ENCODE data around the gene ZNF865.

The ZNF865 gene

DNA sequence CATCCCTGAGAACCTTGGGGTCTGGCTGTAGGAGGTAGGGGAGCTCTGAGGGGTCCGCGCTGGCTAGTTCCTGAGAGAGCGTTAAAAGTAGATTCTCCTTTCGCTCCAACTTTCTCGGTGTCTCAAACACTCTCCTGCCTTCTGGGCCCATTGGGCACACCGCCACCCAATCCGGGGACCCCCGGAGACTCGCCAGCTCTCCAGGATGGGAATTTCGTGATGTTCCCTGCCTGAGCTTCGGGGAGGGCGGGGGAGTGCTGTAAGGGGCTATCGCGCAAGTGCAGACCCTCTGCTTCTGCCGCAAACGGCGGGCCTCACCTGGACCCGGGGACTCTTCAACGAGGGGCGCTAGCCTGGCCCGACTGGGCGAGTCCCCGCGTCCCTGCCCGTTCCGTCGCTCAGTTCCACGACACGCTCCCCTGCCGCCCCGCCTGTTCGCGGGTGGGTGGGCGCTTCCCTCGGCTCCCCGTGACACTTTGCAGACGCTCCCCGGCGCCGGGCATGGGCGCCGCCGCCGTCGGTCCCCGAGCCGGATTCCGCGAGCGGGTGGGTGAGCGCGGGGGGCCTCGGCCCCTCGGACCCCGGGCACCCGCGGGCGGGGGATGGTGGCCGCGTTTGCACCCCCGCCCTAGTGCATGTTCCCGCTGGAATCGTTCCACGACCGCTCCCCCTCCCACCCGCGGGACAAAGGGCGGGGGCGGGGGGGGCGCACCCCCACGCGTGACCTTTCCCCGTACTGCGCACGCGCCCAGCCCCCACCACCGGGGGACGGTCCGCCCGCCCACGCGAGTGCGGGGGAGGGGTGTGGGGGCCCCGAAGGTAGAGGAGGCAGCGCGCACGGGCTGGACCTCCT is 42.5 kb downstream of the ZNF865 start, which contains the start of gene CCDC106:
Gene CCDC106, plus strand, starts transcription at position 481 of the 853 bp plus-strand sequence. CDS start 835 bp downstream, outside the sequence.
- DNase-seq, result peak; percentile 35

DNA sequence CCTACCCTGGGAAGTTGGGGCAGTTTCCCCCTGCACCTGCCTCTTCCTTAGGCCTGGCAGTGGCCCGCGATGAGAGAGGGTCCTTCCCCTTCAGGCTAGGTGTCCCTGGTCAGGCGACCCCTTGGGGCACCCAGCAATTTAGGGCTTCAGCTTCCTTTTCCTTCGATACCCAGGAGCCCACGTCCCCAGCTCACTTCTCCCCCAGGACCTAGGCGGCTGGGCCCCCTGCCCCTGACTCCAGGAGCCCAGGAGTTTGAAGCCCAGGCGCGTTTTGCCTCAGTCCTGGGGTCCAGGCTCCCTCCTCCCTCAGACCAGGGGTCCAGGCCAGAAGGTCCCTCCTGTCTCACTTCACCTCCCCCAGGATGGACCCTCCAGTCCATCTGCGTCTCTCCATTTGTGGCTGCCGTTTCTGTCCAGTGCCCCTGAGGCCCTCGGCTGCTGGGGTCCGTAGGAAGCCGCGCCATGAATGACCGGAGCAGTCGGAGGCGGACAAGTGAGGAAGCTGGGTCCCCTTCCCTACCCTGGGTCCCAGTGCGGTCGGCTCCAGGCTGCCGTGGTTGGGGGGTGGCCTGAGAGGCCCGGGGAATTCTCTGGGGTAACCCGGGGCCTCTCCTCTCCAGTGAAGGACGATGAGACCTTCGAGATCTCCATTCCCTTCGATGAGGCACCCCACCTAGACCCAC is 43.3 kb downstream of the ZNF865 start:
- no peak for DNase-seq

DNA sequence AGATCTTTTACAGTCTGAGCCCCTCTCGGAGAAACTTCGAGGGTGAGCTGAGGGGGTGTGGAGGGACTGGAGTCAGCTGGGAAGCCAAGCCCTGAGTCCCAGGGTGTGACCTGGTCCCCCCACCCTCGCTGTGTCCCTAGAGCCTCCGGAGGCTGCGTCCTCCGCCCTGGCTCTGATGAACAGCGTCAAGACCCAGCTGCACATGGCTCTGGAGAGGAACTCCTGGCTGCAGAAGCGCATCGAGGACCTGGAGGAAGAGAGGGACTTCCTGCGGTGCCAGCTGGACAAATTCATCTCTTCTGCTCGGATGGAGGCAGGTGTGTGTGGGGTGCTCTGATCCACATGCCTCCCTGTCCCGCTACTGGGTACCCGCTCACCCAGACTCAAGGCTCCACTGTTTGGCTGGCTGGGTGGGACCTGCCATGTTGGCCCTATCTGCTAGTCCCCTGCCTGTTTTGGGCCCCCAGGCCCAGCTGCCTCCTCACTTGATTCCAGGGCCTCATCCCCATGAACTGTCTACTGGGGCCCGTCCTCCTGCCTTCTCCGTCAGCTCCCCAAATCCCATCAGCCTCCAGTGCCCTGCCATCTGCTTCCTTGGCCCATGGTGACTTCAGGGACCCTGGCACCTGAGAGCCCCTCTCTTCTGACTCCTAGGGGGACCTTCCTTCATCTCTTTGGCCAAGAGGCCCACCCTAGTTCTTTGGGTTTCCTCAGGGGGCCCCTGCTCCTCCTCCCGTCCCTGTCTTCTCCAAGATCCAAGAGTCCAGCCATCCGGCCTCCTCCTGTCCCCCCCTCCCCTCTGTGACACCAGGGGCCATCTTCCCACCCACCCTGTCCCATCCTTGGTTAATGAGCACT is 44.0 kb downstream of the ZNF865 start:
- no peak for DNase-seq

DNA sequence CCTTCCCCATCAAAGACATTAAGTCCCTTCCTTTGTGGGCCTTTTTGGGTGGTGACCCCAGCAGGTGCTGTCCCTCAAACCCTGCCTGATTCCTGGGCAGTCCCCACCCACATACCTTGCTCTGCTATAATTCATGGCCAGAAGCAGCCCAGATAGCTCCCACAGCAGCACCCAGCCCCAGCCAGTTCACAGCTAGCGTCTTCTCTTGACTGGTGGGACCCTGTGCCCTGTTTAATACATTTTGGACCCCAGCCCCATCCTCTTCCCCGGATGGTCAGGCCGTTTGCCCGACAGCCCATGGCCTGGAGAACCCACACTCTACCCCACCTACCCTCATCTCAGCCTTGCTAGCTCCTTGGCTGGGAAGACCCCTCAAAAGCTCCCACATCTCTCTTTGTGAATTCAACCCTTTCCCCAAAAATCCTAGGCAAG is 44.7 kb downstream of the ZNF865 start:
- DNase-seq, result no peak

DNA sequence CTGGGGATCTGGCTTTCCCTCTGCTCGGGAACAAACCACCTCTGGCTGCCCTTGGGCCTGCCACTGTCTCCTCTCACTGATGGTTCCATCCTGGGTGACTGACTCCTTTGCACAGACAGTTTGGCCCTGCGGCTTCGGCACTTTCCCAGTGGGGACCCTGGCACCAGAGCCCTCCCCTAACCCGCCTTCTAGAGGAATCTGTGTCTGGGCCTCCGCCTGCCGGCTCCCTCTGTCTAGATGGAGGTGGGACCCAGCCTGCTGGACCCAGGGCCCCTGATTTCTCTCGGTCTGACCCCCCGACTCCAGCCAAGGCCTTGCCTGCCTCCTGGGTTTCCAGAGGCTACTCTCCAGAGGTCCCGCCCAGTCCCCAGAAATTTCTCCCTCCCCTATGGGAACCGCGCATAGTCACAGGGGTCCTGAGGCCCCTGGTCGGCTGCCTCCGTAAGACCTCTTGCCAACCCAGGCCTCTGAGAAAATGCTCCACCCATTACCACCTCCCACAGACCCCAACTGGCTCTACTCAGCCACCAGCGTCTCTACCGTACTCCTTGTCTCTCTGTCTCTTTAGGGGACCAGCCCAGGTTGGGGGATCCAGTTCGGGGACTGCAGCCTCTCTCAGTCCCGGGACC is 45.3 kb downstream of the ZNF865 start:
- no peak for DNase-seq

DNA sequence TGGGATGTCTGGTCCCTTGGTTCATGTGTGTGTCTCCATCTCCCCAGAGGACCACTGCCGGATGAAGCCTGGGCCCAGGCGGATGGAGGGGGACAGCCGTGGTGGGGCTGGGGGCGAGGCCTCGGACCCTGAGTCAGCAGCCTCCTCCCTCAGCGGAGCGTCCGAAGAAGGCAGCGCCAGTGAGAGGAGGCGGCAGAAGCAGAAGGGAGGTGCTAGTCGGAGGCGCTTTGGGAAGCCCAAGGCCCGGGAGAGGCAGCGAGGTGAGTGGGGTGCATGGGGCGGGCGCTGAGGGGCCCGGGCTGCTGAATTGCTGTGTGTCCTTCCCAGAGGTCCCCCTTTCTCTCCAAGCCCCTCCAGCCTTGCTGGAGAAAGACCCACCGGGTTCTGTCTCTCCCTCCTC is 45.8 kb downstream of the ZNF865 start:
- no peak for DNase-seq

DNA sequence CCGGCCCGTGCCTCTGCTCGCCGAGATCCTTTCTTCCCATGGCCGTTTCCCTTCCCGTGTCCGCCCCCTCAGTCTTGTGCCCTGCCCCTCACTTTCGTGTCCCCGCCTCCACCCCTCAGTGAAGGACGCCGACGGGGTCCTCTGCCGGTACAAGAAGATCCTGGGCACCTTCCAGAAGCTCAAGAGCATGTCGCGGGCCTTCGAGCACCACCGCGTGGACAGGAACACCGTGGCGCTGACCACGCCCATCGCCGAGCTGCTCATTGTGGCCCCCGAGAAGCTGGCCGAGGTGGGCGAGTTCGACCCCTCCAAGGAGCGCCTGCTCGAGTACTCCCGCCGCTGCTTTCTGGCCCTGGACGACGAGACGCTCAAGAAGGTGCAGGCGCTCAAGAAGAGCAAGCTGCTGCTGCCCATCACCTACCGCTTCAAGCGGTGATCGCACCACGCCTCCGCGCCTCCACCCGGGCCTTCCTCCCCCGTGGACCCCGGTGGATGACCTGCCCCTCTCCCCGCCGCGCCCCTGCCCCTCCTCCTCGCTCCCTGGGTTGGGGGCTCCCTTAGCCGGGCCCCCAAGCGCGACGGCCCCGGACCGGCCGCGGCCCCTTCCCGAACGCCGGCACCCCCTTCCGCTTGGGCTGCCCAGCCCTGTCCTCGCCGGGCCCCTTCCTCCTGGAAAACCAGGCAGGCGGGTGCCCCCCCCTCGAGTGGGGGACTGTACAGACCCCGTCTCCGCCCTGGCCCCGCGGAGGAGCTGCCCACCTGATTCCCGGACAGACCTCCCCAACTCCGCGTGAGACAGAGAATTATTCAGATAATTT is 47.1 kb downstream of the ZNF865 start:
- no peak for DNase-seq

DNA sequence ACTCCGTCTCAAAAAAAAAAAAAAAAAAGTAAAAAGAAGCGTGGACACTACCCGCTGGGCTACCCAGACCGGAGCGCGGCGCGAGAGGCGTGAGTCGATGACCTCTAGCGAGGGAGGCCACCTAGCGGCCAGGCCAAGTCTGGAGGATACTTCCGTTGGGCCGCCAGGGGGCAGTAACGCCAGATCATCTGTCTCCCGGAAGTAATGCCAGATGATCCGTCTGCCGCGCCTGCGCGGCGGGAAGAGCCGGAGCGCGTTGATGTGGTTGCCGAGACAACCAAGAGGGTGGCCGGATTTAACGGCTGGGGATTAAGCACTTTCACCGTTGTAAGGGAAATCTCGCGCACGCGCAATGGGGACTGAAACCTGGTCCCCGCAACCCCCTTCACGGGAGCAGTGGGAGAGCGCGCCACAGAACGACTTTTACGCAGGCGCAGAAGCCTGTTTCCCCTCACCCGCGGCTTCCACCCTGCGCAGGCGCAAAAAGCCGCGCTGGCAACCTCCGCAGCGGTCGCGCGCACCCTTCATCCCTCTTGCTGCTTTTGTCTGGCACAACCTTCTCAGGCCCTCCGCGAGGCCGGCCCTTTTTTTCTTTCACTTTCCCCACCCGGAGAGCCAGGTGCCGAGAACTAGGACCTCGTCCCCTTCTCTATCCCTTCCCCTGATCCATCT is 48.3 kb downstream of the ZNF865 start:
- peak; percentile 98 for DNase-seq

DNA sequence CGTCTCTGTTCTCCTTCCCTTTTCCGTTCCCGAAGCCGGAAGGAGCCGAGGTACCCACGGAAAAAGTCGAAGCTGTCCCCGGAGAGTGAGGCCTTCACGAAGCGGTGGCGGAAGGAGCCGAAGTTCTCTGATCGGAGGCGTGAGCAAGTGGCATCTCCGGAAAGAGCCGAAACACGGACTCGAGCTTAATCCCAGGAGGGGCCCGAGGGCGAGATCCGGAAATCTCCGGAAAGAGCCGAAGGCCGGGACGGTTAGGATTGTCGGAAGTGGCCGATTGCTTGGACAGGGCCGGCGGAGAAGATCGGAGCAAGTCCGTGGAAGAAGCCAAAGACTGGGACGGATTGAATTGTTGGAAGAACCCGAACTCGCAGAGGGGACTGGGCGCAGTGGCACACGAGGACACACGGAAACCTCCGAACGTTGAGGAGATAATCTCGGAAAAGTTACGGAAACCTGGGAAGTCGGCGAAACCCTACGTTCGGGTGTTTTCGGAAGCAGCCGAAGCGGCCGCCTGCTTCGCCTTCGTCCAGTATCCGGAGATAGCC is 48.9 kb downstream of the ZNF865 start:
- DNase-seq, result peak; percentile 98

DNA sequence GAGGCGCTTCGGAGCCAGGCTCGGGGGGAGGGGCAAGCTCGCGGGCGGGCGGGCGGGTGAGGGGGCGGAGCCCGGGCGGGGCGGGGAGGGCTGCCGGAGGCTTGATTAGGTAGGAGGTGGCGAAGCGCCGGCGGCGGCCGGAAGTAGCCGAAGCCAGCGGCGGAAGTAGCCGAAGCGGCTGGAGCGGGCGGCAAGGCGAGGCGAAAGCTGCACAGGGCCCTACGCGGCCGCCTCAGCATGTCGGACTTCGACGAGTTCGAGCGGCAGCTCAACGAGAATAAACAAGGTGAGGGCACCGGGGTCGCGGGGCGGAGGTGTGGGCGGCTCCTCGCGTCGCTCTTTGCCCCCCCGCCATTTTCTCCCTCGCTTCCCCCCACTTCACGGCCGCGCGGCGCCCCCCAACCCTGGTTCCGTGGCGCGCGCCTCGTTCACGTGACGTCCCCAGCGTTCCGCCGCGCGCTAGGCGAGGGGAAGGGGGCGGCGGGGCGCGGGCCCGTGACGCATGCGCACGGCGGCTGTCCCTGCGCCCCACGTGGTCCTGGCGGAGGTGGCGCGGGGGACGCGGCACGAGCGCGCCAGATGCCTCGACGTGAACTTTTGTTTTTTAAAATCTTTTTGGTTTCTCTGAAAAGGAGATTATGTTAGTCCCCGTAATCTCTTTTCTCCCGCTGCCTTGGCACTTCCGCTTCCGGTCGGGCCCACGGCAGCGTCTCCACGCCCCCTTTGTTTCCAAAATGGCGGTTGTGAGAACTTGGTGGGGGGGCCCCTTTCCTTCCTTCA is 49.6 kb downstream of the ZNF865 start, which contains the start of gene U2AF2:
Gene U2AF2, plus strand, starts transcription at position 168 of the 780 bp plus-strand sequence. Its CDS starts 70 bp downstream, at position 238.
- peak; percentile 92 for DNase-seq

DNA sequence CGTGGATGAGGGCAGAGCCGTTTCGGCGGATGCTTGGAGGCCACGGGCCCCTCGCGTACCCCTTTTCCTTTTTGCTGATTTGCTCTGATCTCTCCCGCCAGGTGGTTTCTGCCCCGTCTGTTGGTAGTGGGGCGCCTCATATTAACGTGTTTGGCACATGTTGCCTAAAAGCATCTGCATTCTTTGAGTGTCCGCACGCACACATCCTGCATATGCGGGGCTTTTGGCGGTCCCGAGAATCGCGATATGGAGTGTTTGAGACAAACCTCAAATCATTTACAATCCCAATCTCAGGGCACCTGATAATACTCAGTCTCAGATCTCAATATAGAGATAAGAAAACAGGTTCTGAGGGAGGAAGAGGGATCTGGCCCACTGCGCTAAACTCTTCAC is 50.2 kb downstream of the ZNF865 start:
- DNase-seq, result no peak

DNA sequence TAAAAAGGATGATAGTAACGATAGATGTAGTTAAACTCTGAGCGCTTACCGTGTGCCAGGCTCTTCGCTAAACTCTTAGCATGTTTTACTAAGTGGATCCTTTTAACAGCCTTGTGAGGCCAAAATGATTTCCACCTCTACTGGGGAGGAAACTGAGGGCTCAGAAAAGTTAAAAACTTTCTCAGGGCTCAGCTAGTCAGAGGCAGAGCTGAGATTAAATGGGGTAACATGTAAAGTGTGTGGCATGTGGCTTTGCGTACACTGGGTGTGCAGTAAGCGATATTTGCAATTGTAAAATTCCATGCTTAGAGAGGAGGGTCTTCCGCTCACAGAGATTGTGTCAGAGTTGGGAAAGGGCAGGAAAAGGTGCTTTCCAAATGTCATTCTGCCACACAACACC is 51.1 kb downstream of the ZNF865 start:
- DNase-seq, result no peak

DNA sequence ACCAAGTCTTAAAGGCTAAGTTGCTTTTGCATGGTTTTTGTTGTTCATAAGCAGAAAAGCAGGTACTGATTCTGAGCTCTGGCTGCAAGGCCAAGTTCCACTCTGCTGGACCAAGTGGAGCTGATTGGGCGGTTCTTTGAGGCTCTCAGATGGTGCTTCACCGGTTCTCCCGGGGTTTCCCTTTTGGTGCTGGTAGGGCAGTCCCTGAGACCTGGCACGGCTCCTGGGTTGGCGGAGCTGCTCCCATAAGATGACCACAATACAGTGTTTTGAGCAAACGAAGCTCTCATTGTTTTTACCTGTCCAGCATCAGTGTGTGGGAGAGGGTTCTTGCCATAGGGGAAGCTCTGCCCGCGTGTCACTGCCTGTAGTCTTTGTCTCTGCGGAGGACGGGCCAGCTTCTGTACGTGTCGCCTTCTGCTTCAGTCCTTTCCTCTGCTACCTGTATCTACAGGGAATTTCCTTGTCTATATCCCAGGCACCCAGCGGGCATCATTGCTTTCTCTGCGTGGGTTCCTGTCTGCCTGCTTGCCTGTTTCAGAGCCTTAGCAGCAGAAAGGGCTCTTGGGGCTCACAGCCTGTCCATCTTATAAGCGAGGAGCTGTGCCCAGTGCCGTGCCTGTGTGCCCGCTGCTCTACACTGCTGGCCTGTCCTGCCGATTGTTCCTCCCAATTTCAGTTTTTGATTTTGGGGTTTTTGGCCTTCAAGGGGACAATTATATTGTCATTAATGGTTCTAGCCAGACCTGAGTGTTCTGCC is 51.7 kb downstream of the ZNF865 start:
- DNase-seq, result no peak

DNA sequence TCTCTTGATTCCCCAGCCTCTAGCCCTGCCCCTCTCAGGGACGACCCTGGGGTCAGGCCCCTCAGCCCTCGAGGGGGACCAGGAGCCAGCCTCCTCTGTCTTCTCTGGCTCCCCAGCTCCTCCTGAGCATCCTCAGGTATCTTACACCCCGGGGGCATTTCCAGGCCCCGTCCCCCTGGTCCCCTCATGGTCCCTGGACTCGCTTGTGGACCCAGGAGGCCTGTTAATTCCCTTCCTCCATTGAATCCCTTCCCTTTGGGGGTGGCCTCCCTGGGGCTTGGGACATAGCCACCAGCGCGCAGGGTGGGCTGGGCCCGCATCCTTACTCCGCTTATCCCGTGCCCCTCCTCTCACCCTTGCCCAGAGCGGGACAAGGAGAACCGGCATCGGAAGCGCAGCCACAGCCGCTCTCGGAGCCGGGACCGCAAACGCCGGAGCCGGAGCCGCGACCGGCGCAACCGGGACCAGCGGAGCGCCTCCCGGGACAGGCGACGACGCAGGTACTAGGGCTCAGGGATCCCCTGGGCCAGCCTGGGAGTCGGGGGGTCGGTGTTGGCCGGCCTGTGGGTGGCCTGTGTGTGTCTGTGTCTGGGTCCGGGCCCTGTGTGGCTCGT is 53.5 kb downstream of the ZNF865 start:
- no peak for DNase-seq

DNA sequence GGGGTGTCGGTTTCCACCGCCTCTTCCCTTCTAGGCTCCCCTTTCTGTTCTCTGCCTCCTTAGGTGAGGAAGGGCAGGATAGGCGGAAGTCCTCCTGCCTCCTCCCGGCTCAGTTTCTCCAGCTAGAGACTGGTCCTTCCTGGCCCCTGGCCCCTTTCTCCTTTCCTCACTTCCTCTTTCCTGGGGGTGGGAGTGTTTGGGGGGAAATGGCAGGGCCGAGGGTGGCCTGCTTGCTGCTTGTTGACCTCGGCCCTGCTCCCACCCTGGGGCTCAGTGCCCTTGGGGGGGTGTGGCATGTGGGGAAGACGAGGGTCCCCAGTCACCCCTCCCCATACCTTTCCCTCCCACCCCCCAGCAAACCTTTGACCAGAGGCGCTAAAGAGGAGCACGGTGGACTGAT is 54.4 kb downstream of the ZNF865 start:
- DNase-seq, result no peak

DNA sequence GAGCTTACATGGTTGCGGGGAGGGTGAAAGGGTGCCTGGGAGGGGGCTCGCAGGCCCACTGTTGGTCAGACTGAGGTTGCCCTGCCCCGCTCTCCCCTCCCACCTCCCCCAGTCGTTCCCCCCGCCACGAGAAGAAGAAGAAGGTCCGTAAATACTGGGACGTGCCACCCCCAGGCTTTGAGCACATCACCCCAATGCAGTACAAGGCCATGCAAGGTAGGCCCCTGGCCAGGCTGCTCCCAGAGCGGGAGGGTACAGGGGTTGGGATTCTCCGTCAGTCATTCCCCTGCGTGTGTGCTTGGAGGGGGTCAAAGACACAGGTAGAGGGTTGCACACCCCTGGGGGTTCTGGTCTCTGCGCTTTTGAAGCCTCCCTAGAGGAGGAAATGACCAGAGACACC is 55.0 kb downstream of the ZNF865 start:
- no peak for DNase-seq

DNA sequence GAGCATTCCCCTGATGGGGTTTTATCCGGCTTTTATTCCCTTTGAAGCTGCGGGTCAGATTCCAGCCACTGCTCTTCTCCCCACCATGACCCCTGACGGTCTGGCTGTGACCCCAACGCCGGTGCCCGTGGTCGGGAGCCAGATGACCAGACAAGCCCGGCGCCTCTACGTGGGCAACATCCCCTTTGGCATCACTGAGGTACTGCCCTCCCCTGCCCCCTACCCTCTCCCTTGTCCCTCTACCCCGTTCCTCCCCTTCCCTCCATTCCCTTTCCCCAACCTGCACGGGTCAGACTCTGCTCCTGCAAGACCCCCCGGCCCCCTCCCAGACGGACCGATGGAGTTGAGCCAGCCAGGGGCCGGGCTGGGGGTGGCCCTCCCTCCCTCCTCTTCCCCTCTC is 55.5 kb downstream of the ZNF865 start:
- DNase-seq, result no peak

DNA sequence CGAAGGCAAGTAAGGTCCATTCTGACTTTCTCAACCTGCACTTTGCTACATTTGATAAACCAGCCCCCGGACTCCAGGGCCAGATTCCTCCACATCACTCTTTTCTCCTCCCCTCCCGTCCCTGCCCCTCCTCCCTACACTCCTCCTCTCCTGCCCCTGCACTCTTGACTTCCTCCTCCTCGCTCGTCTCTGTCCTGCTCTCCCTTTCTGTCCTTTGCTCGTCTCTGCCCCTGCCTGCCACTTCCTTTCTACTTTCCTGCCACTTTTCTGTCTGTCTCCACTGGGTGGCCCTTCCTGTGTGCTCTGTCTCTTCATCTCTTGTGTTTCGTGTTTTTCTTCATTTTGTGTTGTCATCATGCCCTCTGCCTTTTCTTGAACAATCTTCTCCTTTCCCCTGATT is 56.4 kb downstream of the ZNF865 start:
- DNase-seq, result no peak
